Peyer's patch (tissue), 4 donors: Measurements from ENCODE around the gene FDXACB1.

Experiments
- POLR2A ChIP-seq, 2 donors: fragments of 450-650 bp; IDR thresholded peaks; one replicate each; pipeline ENCODE4 v1.5.1; 2017; ENCODE audit warnings: antibody characterized with exemption in 2 of 2, mild to moderate bottlenecking in 2 of 2, moderate library complexity in 2 of 2
- TF ChIP-seq, protein P1 (sequence below), 6 experiments: fragments of 450-650 bp in 4 of 6; fragments of 200-600 bp in 2 of 6; sonication (generic) in 1 of 6; IDR thresholded peaks; one replicate each; pipeline ENCODE4 v1.5.1; 2017 to 2019; ENCODE audit warnings: antibody characterized with exemption in 6 of 6, mild to moderate bottlenecking in 3 of 6, moderate library complexity in 1 of 6

GRCh38 chr11:111849631-111850030 lies 29.3 kb downstream of the FDXACB1 start:
- TF ChIP-seq, protein P1, sequence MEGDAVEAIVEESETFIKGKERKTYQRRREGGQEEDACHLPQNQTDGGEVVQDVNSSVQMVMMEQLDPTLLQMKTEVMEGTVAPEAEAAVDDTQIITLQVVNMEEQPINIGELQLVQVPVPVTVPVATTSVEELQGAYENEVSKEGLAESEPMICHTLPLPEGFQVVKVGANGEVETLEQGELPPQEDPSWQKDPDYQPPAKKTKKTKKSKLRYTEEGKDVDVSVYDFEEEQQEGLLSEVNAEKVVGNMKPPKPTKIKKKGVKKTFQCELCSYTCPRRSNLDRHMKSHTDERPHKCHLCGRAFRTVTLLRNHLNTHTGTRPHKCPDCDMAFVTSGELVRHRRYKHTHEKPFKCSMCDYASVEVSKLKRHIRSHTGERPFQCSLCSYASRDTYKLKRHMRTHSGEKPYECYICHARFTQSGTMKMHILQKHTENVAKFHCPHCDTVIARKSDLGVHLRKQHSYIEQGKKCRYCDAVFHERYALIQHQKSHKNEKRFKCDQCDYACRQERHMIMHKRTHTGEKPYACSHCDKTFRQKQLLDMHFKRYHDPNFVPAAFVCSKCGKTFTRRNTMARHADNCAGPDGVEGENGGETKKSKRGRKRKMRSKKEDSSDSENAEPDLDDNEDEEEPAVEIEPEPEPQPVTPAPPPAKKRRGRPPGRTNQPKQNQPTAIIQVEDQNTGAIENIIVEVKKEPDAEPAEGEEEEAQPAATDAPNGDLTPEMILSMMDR (IDR thresholded peaks at IDR 0.05): no peak
- TF ChIP-seq POLR2A (IDR thresholded peaks at IDR 0.05): no peak
